CD14-positive monocyte (primary cell): Measurements from ENCODE around the gene LRP1B. TPM values are rescaled to one million over a fixed set of nuclear protein-coding genes. Genes with fewer than 3 reads are reported as not detected.

Source experiments
- DNase-seq, 3 donors: peaks; one replicate each; pipeline ENCODE4 v3.0.0-alpha.2; 2011 to 2022
- H2AFZ ChIP-seq: 2 replicates; pipeline ENCODE4 v1.6.0; 2012; ENCODE audit warnings: mild to moderate bottlenecking, low read depth, low read length, inconsistent platforms; ENCODE audit not compliant: insufficient read depth, poor library complexity, severe bottlenecking
- H3K27ac ChIP-seq, 2 donors: 1 replicate in 1 of 2; 2 replicates in 1 of 2; pipeline ENCODE4 v1.5.1; 2012 to 2013; ENCODE audit warnings: low read length in 2 of 2, control low read depth in 1 of 2, inconsistent platforms in 1 of 2, low read depth in 1 of 2, mild to moderate bottlenecking in 1 of 2
- H3K27me3 ChIP-seq, 2 donors: one replicate each; pipeline versions ENCODE4 v1.6.0 to v1.6.1; 2011 to 2013; ENCODE audit warnings: low read length in 2 of 2; ENCODE audit not compliant: control insufficient read depth in 2 of 2, insufficient read depth in 2 of 2
- H3K36me3 ChIP-seq, 2 donors: replicated peaks in 1 of 2; 1 replicate in 1 of 2; 2 replicates in 1 of 2; pipeline versions ENCODE4 v1.5.1 to v1.6.1; 2012 to 2013; ENCODE audit warnings: low read length in 2 of 2, control low read depth in 1 of 2, inconsistent platforms in 1 of 2, mild to moderate bottlenecking in 1 of 2; ENCODE audit not compliant: insufficient read depth in 2 of 2, control insufficient read depth in 1 of 2
- H3K4me1 ChIP-seq, 2 donors: 1 replicate in 1 of 2; 2 replicates in 1 of 2; pipeline versions ENCODE4 v1.5.1 to v1.6.1; 2012 to 2013; ENCODE audit warnings: low read length in 2 of 2, control low read depth in 1 of 2, inconsistent platforms in 1 of 2, mild to moderate bottlenecking in 1 of 2, moderate library complexity in 1 of 2; ENCODE audit not compliant: insufficient read depth in 2 of 2, control insufficient read depth in 1 of 2
- H3K4me2 ChIP-seq: replicated peaks from 2 replicates; pipeline ENCODE3; 2012; ENCODE audit warnings: low read length, moderate library complexity, mild to moderate bottlenecking; ENCODE audit not compliant: poor library complexity, severe bottlenecking; ENCODE audit errors: extremely low read depth
- H3K4me3 ChIP-seq, 3 experiments: fragments of 200-600 bp in 1 of 3; sonication (generic) in 1 of 3; replicated peaks in 1 of 3; 1 replicate in 2 of 3; 2 replicates in 1 of 3; pipeline ENCODE4 v1.5.1; 2011 to 2013; ENCODE audit warnings: low read length in 3 of 3, mild to moderate bottlenecking in 3 of 3, control low read depth in 2 of 3, low read depth in 2 of 3, inconsistent platforms in 1 of 3, moderate library complexity in 1 of 3
- H3K79me2 ChIP-seq: 2 replicates; pipeline ENCODE4 v1.6.0; 2012; ENCODE audit warnings: mild to moderate bottlenecking, control low read depth, inconsistent platforms, low read length, moderate library complexity; ENCODE audit not compliant: insufficient read depth
- H3K9ac ChIP-seq: 2 replicates; pipeline ENCODE4 v1.6.0; 2017; ENCODE audit warnings: low read length, mild to moderate bottlenecking; ENCODE audit not compliant: insufficient read depth, poor library complexity, severe bottlenecking
- H3K9me3 ChIP-seq, 2 donors: replicated peaks in 1 of 2; 1 replicate in 1 of 2; 2 replicates in 1 of 2; pipeline versions ENCODE4 v1.5.1 to v1.6.1; 2012 to 2013; ENCODE audit warnings: low read length in 2 of 2, control low read depth in 1 of 2; ENCODE audit not compliant: control insufficient read depth in 1 of 2, insufficient read depth in 1 of 2
- H4K20me1 ChIP-seq: 2 replicates; pipeline ENCODE4 v1.6.0; 2012; ENCODE audit warnings: mild to moderate bottlenecking, low read length, control low read depth, moderate library complexity; ENCODE audit not compliant: insufficient read depth
- H3K27ac Mint-ChIP-seq, 7 donors: one replicate each; pipeline ENCODE4 v1.8.0; 2020; ENCODE audit warnings: mild to moderate bottlenecking in 7 of 7, mixed read lengths in 7 of 7, moderate library complexity in 6 of 7, inconsistent platforms in 2 of 7
- H3K27me3 Mint-ChIP-seq, 3 donors: one replicate each; pipeline ENCODE4 v1.8.0; 2021 to 2022; ENCODE audit warnings: low read depth in 3 of 3, mild to moderate bottlenecking in 3 of 3, mixed read lengths in 3 of 3, moderate library complexity in 3 of 3, inconsistent platforms in 1 of 3
- H3K36me3 Mint-ChIP-seq, 2 donors: one replicate each; pipeline ENCODE4 v1.8.0; 2020; ENCODE audit warnings: mixed read lengths in 2 of 2, inconsistent platforms in 1 of 2, mild to moderate bottlenecking in 1 of 2
- H3K4me1 Mint-ChIP-seq: one replicate; pipeline ENCODE4 v1.8.0; 2020; ENCODE audit warnings: mild to moderate bottlenecking, mixed read lengths
- H3K4me3 Mint-ChIP-seq, 2 donors: one replicate each; pipeline ENCODE4 v1.8.0; 2020; ENCODE audit warnings: mild to moderate bottlenecking in 2 of 2, mixed read lengths in 2 of 2, moderate library complexity in 1 of 2
- H3K9me3 Mint-ChIP-seq, 7 donors: one replicate each; pipeline ENCODE4 v1.8.0; 2020 to 2022; ENCODE audit warnings: mixed read lengths in 7 of 7, mild to moderate bottlenecking in 6 of 7, moderate library complexity in 6 of 7, inconsistent platforms in 2 of 7
- CTCF ChIP-seq: fragments of 200-600 bp; IDR thresholded peaks from one replicate; pipeline ENCODE4 v1.8.0; 2022; ENCODE audit warnings: antibody characterized with exemption, mild to moderate bottlenecking
- WGBS: methylation state at CpG from one replicate; pipeline ENCODE4 v1.1.5; 2013; ENCODE audit warnings: missing lambda C conversion rate; ENCODE audit not compliant: insufficient coverage; 5-methylcytosine and 5-hydroxymethylcytosine counted together
- intact Hi-C, 2 donors: fragments of 100-400 bp; cut with micrococcal nuclease; formaldehyde crosslinking; loops; one replicate each; pipeline versions ENCODE4 v1.15.0 to v1.15.1; 2023
- polyA plus RNA-seq, 3 donors: library from polyadenylated mRNA; depleted of rRNA in 1 of 3; unstranded in 2 of 3; stranded (reverse) in 1 of 3; fragments of 300-500 nt in 2 of 3; fragments of >200 nt in 1 of 3; fragmentation: Illumina TruSeq in 2 of 3; gene quantifications; 1 replicate in 2 of 3; 2 replicates in 1 of 3; pipeline ENCODE4 v1.2.3, GENCODE V29; 2012 to 2021

Gene LRP1B
- polyA plus RNA-seq, 3 donors = not detected

DNA sequence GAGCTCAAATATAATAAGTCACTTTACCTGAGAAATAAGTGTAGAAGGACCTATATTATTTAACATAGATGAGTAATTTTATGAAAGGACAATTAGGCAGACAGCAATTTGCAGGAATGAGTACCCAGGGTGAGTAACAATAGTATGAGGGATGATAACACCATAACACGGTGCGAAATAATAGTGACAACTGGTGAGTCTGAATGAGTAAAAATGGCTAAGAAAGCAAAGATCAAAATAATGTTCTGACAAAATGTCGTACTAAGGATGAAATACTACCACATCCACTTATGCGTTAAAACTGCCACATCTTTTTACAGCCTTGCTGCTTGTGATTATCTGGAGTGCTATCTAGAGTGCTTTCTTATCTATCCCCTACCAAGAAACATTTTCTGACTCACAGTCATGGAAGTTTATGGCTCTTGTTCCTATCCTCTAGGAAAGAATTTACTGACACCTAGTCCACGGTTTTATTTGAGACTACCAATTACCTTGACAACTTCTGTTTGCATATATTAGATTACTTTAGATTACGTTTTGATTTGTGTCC is 929.7 kb downstream of the LRP1B start:
- Mint-ChIP-seq H3K27ac (no peak overlapping the region), H3K9me3 (peaks cover 0 to 4% (median 2%) of the 10 kb centered on the region in 7 donors), H3K4me3 (no peak overlapping the region), H3K36me3 (no peaks in the 10 kb centered on the region), H3K4me1 (peaks cover 8% of the 10 kb centered on the region), H3K27me3 (no peaks in the 10 kb centered on the region)
- no peak overlapping the region for H3K4me2 ChIP-seq
- H2AFZ ChIP-seq = no peak overlapping the region
- H3K4me1 ChIP-seq = no peaks in the 10 kb centered on the region
- H3K27ac ChIP-seq = no peak overlapping the region
- H3K79me2 ChIP-seq = no peaks in the 10 kb centered on the region
- H4K20me1 ChIP-seq = no peaks in the 10 kb centered on the region
- H3K4me3 ChIP-seq = no peak overlapping the region
- H3K9me3 ChIP-seq = no peaks in the 10 kb centered on the region
- intact Hi-C loops = no loop called here
- H3K9ac ChIP-seq = no peak overlapping the region
- no CpG with 5 or more reads among the region's 6 CpGs for WGBS
- no peak for DNase-seq
- TF ChIP-seq CTCF = no peak
- H3K27me3 ChIP-seq = no peaks in the 10 kb centered on the region
- H3K36me3 ChIP-seq = no peaks in the 10 kb centered on the region

- no peaks in the 10 kb centered on the region for H3K36me3 ChIP-seq
- H3K27me3 ChIP-seq = no peaks in the 10 kb centered on the region
- H3K9me3 Mint-ChIP-seq = peaks cover 0 to 4% (median 2%) of the 10 kb centered on the region in 7 donors
- TF ChIP-seq CTCF = no peak
- no peaks in the 10 kb centered on the region for H3K79me2 ChIP-seq
- DNase-seq = no peak
- whole genome bisulfite sequencing = no CpG with 5 or more reads among the region's 1 CpG
- H3K27ac Mint-ChIP-seq = no peak overlapping the region
- H3K36me3 Mint-ChIP-seq = no peaks in the 10 kb centered on the region
- H3K4me3 ChIP-seq = no peak overlapping the region
- H3K27ac ChIP-seq = no peak overlapping the region
- H4K20me1 ChIP-seq = no peaks in the 10 kb centered on the region
- no peak overlapping the region for H3K4me2 ChIP-seq
- no peak overlapping the region for H2AFZ ChIP-seq
- intact Hi-C loops = no loop called here
- H3K9me3 ChIP-seq = no peaks in the 10 kb centered on the region
- no peak overlapping the region for H3K4me3 Mint-ChIP-seq
- H3K27me3 Mint-ChIP-seq = no peaks in the 10 kb centered on the region
- H3K4me1 Mint-ChIP-seq = peaks cover 3% of the 10 kb centered on the region
- no peaks in the 10 kb centered on the region for H3K4me1 ChIP-seq
- H3K9ac ChIP-seq = no peak overlapping the region
Measured at GRCh38 chr2:141200191-141200590, 930.6 kb downstream of the LRP1B start.
